ENCODE data around the gene DPP10. TPM values are rescaled to one million over a fixed set of nuclear protein-coding genes. Genes with fewer than 3 reads are reported as not detected.
A peak's percentile ranks its signal among the peaks of the same experiment; 100 is the strongest.

Gene DPP10
- total and polyA plus RNA-seq, 4 donors, result 0.08 to 5.0 (median 0.27) TPM

GRCh38 chr2:115199966-115200365, 757.5 kb downstream of the DPP10 start:
- no peaks in the 10 kb centered on the region for H3K27me3 ChIP-seq (ENCODE audit: control insufficient read depth in 3 of 3, insufficient read depth in 3 of 3, low read length in 2 of 3)
- peaks cover 0 to 2% (median 0%) of the 10 kb centered on the region in 4 donors for H3K9me3 ChIP-seq (ENCODE audit: control insufficient read depth in 4 of 4, insufficient read depth in 3 of 4, low read length in 3 of 4)
- 58 to 71% methylated on average over 4 of the region's 4 CpGs for WGBS, 2 donors
- H3K36me3 ChIP-seq (ENCODE audit: control insufficient read depth in 4 of 4, insufficient read depth in 4 of 4, low read length in 4 of 4), result no peaks in the 10 kb centered on the region
- H3K4me3 ChIP-seq, result no peak overlapping the region
- DNase-seq, result peak; percentile 83 to 99 (median 96)
- no peak overlapping the region for H3K27ac ChIP-seq (ENCODE audit: low read depth in 1 of 2, low read length in 1 of 2)
- H3K4me1 ChIP-seq (ENCODE audit: control insufficient read depth in 5 of 5, insufficient read depth in 5 of 5, low read length in 5 of 5), result peaks cover 0 to 15% (median 0%) of the 10 kb centered on the region in 5 donors
- ATAC-seq (ENCODE audit: insufficient read depth, low FRiP score), result no peak
- TF ChIP-seq CTCF (IDR thresholded peaks at IDR 0.05; ENCODE audit: control extremely low read depth, extremely low read depth), result no peak
- H3K9ac ChIP-seq (ENCODE audit: insufficient read depth in 1 of 2, low read length in 2 of 2), result no peak overlapping the region

- 73 to 90% methylated on average over 4 of the region's 4 CpGs for WGBS, 2 donors
- no peak for ATAC-seq (ENCODE audit: insufficient read depth, low FRiP score)
- no peak overlapping the region for H3K9ac ChIP-seq (ENCODE audit: insufficient read depth in 1 of 2, low read length in 2 of 2)
- H3K27me3 ChIP-seq (ENCODE audit: control insufficient read depth in 3 of 3, insufficient read depth in 3 of 3, low read length in 2 of 3), result no peaks in the 10 kb centered on the region
- TF ChIP-seq CTCF (IDR thresholded peaks at IDR 0.05; ENCODE audit: control extremely low read depth, extremely low read depth), result no peak
- peaks cover 0 to 2% (median 0%) of the 10 kb centered on the region in 4 donors for H3K9me3 ChIP-seq (ENCODE audit: control insufficient read depth in 4 of 4, insufficient read depth in 3 of 4, low read length in 3 of 4)
- DNase-seq, result peak; percentile 13 to 77 (median 62)
- no peaks in the 10 kb centered on the region for H3K36me3 ChIP-seq (ENCODE audit: control insufficient read depth in 4 of 4, insufficient read depth in 4 of 4, low read length in 4 of 4)
- H3K4me1 ChIP-seq (ENCODE audit: control insufficient read depth in 5 of 5, insufficient read depth in 5 of 5, low read length in 5 of 5), result peaks cover 0 to 15% (median 0%) of the 10 kb centered on the region in 5 donors
- H3K4me3 ChIP-seq, result no peak overlapping the region
- H3K27ac ChIP-seq (ENCODE audit: low read depth in 1 of 2, low read length in 1 of 2), result no peak overlapping the region
Observed at GRCh38 chr2:115201386-115201785, 758.9 kb downstream of the DPP10 start.

GRCh38 chr2:115208493-115209164, 766.2 kb downstream of the DPP10 start:
- Histone ChIP-seq H3K36me3 (ENCODE audit: control insufficient read depth in 4 of 4, insufficient read depth in 4 of 4, low read length in 4 of 4) (no peaks in the 10 kb centered on the region), H3K27me3 (ENCODE audit: control insufficient read depth in 3 of 3, insufficient read depth in 3 of 3, low read length in 2 of 3) (no peaks in the 10 kb centered on the region), H3K4me1 (ENCODE audit: control insufficient read depth in 5 of 5, insufficient read depth in 5 of 5, low read length in 5 of 5) (no peaks in the 10 kb centered on the region), H3K9me3 (ENCODE audit: control insufficient read depth in 4 of 4, insufficient read depth in 3 of 4, low read length in 3 of 4) (peaks cover 0 to 2% (median 0%) of the 10 kb centered on the region in 4 donors), H3K27ac (ENCODE audit: low read depth in 1 of 2, low read length in 1 of 2) (no peak overlapping the region), H3K9ac (ENCODE audit: insufficient read depth in 1 of 2, low read length in 2 of 2) (no peak overlapping the region), H3K4me3 (no peak overlapping the region)
- WGBS, 2 donors, result 47 to 60% methylated on average over 3 of the region's 3 CpGs
- no peak for TF ChIP-seq CTCF (IDR thresholded peaks at IDR 0.05; ENCODE audit: control extremely low read depth, extremely low read depth)
- DNase-seq (no peak), ATAC-seq (ENCODE audit: insufficient read depth, low FRiP score) (no peak)

Data from lung (tissue), 12 donors.